Ovary (tissue), 9 donors: ENCODE data around the gene ARHGEF39. TPM values are rescaled to one million over a fixed set of nuclear protein-coding genes. Genes with fewer than 3 reads are reported as not detected.

Experiments
- DNase-seq, 5 donors: peaks; one replicate each; pipeline ENCODE4 v3.0.0-alpha.2; 2019 to 2020
- H3K27ac ChIP-seq, 2 donors: fragments of 200-600 bp; one replicate each; pipeline versions ENCODE4 v1.5.1 to v1.8.0; 2019 to 2022
- H3K27me3 ChIP-seq: fragments of 200-600 bp; one replicate; pipeline ENCODE4 v1.8.0; 2022
- H3K36me3 ChIP-seq: fragments of 200-600 bp; sonication (generic); one replicate; pipeline ENCODE4 v1.5.1; 2019
- H3K4me1 ChIP-seq: one replicate; pipeline ENCODE4 v1.8.1; 2013; ENCODE audit warnings: mild to moderate bottlenecking, moderate library complexity; ENCODE audit not compliant: insufficient read depth
- H3K4me3 ChIP-seq: fragments of 200-600 bp; sonication (generic); one replicate; pipeline ENCODE4 v1.5.1; 2017
- H3K9me3 ChIP-seq, 2 donors: fragments of 200-600 bp in 1 of 2; sonication (generic) in 1 of 2; one replicate each; pipeline versions ENCODE4 v1.5.1 to v1.8.1; 2013 to 2019; ENCODE audit warnings: mild to moderate bottlenecking in 1 of 2, moderate library complexity in 1 of 2
- EP300 ChIP-seq: sonication (generic); formaldehyde crosslinking; IDR thresholded peaks from one replicate; pipeline ENCODE4 v1.6.1; 2017; ENCODE audit warnings: antibody characterized with exemption
- POLR2A ChIP-seq: fragments of 450-650 bp; IDR thresholded peaks from one replicate; pipeline ENCODE4 v1.6.1; 2017; ENCODE audit warnings: antibody characterized with exemption, mild to moderate bottlenecking, moderate library complexity
- WGBS, 3 donors: extraction: QIAGEN DNeasy Blood & Tissue Kit in 1 of 3; methylation state at CpG; one replicate each; pipeline versions ENCODE4 v1.1.5 to v1.1.7; 2013 to 2017; 5-methylcytosine and 5-hydroxymethylcytosine counted together
- intact Hi-C, 4 donors: fragments of 100-400 bp; cut with DNase I; formaldehyde crosslinking; loops; one replicate each; pipeline versions ENCODE4 v1.11.0 to v1.15.1; 2022 to 2023
- microRNA-seq, 3 donors: library from miRNA; unstranded; fragments of <30 nt; microRNA quantifications; one replicate each; pipeline versions ENCODE4 to v1.2.0, GENCODE V29; 2019 to 2020
- polyA plus RNA-seq, 2 donors: library from polyadenylated mRNA; stranded (reverse); fragments of 200-250 nt in 1 of 2; fragments of 350-450 nt in 1 of 2; fragmentation: Illumina TruSeq in 1 of 2; extraction: RNeasy Lipid Tissue Mini Kit (QIAGEN cat#74804) in 1 of 2; gene quantifications; one replicate each; pipeline ENCODE4 v1.2.3, GENCODE V29; 2013 to 2014
- small RNA-seq: library from RNA; depleted of rRNA; stranded (forward); fragments of <200 nt; gene quantifications from one replicate; pipeline ENCODE3, GENCODE V24; 2016
- total RNA-seq, 7 donors: library from RNA; depleted of rRNA in 2 of 7; stranded (reverse); fragments of >200 nt in 2 of 7; fragmentation: NEBNext Ultra II Directional in 3 of 7; extraction: Animal tissue kit (Norgen Biotek cat#: 25700) in 3 of 7; gene quantifications; one replicate each; pipeline versions ENCODE4 v1.1.0 to v1.2.4, GENCODE V29; 2016 to 2023
- TF ChIP-seq, protein P1 (sequence below), 3 donors: fragments of 450-650 bp in 2 of 3; fragments of 200-600 bp in 1 of 3; IDR thresholded peaks; one replicate each; pipeline versions ENCODE4 v1.5.1 to v1.8.0; 2016 to 2022; ENCODE audit warnings: antibody characterized with exemption in 3 of 3, mild to moderate bottlenecking in 1 of 3
- donor health status: DM: no; HTN: no; CAD: no; lungs with moderate emphysema.
- donor health status: DM: no; HTN: no; CAD: no.
- donor health status: Bipolar disorder and iron deficiency.
- donor health status: DM: yes; HTN: yes; CAD: no.
- donor health status: DM: no; HTN: no; CAD: no.
- donor health status: DM: yes; HTN: yes; CAD: no.

Gene ARHGEF39
- total and polyA plus RNA-seq, 9 donors = 0.17 to 1.4 (median 0.52) TPM

DNA sequence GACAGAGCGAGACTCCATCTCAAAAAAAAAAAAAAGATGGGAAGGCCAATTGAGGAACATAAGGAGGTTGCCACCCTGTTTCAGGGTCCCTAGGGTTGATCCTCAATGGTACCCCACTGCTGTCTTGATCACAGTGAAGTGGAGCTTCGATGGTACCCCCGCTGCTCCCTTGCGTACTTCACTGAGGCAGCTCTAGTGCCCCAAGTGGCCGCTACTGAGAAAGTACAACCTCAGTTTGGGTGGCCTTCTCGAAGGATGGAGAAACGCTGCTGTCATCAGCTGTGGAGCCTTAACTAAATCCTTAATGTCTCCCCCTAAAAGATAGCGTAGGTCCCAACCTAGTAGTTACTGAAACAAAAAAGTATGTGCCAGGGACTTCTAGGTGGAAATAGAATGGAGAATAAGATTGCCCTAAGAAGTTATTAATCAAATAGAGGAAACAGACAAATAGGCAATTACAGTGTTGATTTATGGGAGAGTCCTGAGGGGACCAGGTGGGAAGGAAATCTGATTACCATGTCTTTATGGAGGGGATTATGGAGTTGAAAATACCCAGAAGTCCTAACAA, 53.7 kb downstream of the ARHGEF39 start:
- no peaks in the 10 kb centered on the region for H3K27me3 ChIP-seq
- TF ChIP-seq, protein P1, sequence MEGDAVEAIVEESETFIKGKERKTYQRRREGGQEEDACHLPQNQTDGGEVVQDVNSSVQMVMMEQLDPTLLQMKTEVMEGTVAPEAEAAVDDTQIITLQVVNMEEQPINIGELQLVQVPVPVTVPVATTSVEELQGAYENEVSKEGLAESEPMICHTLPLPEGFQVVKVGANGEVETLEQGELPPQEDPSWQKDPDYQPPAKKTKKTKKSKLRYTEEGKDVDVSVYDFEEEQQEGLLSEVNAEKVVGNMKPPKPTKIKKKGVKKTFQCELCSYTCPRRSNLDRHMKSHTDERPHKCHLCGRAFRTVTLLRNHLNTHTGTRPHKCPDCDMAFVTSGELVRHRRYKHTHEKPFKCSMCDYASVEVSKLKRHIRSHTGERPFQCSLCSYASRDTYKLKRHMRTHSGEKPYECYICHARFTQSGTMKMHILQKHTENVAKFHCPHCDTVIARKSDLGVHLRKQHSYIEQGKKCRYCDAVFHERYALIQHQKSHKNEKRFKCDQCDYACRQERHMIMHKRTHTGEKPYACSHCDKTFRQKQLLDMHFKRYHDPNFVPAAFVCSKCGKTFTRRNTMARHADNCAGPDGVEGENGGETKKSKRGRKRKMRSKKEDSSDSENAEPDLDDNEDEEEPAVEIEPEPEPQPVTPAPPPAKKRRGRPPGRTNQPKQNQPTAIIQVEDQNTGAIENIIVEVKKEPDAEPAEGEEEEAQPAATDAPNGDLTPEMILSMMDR (IDR thresholded peaks at IDR 0.05) = peak; percentile 23 to 31 (median 24)
- no peak for TF ChIP-seq POLR2A
- no peaks in the 10 kb centered on the region for H3K36me3 ChIP-seq
- no peak overlapping the region for H3K4me3 ChIP-seq
- peak in 1 of 5 donors; percentile 51 for DNase-seq
- H3K9me3 ChIP-seq = no peaks in the 10 kb centered on the region
- intact Hi-C loops = no loop called here
- no peak overlapping the region for H3K27ac ChIP-seq
- H3K4me1 ChIP-seq = peaks cover 1% of the 10 kb centered on the region
- WGBS, 3 donors = 14 to 20% (median 14%) methylated on average over 8 of the region's 8 CpGs

DNA sequence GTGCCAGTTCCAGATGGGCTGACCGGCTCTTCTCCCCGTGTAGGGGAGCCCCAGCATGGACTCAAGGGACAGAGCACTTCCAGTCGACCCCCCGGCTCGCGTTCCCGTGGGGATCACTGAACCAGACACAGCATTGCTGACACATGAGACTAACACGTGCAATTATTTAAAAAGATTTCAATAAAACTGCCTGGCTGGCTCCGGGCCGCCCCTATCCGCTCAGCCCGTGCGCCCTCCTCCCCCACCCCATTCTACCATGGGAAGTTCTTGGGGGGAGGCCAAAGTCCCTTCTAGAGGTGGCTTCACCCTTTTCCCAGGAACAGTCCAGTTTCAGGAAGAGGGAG, 55.2 kb downstream of the ARHGEF39 start:
- WGBS, 3 donors = 71 to 80% (median 72%) methylated on average over 13 of the region's 13 CpGs
- Histone ChIP-seq H3K4me3 (no peak overlapping the region), H3K4me1 (peaks cover 5% of the 10 kb centered on the region), H3K27me3 (no peaks in the 10 kb centered on the region), H3K27ac (no peak overlapping the region), H3K36me3 (no peaks in the 10 kb centered on the region), H3K9me3 (no peaks in the 10 kb centered on the region)
- no peak for DNase-seq
- intact Hi-C loops = loop anchor here in 1 of 4 donors (5.0 kb wide), 1 partner anchor 38 kb away; no protein-coding TSS in a partner anchor
- no peak for TF ChIP-seq POLR2A
- TF ChIP-seq, protein P1 (IDR thresholded peaks at IDR 0.05) = no peak
- no peak for TF ChIP-seq EP300

Small RNAs within 50 kb of the gene (microRNA-seq; reads per million reads assigned to microRNA genes)
- gene MIR6852 = 0 reads per million in 3 donors

Small RNAs within 50 kb of the gene (small RNA-seq; reads per million reads assigned to genes)
- gene RMRP (not detected), gene RN7SL22P (not detected)

Other genes starting within 250 kb of the ARHGEF39 start
- 10 to 100 TPM; 13.9 to 41.1 (median 31.7) TPM for gene RUSC2, start 175.1 kb downstream of the ARHGEF39 start, total RNA-seq
- gene RUSC2, start 175.1 kb downstream of the ARHGEF39 start, polyA plus RNA-seq = 10 to 100 TPM in 1 of 2 donors, 1 to 10 TPM in 1; 7.4 to 20.9 TPM
- gene TESK1, start 59.9 kb downstream of the ARHGEF39 start, total RNA-seq = 10 to 100 TPM; 13.2 to 51.1 (median 36.6) TPM
- gene TESK1, start 59.9 kb downstream of the ARHGEF39 start, polyA plus RNA-seq = 10 to 100 TPM; 20.5 to 29.6 TPM
- gene CD72, start 46.8 kb downstream of the ARHGEF39 start, total RNA-seq = 1 to 10 TPM in 5 of 7 donors, under 1 TPM in 2; 0.28 to 4.1 (median 1.2) TPM
- gene CD72, start 46.8 kb downstream of the ARHGEF39 start, polyA plus RNA-seq = 1 to 10 TPM in 1 of 2 donors, under 1 TPM in 1; 0.98 to 3.8 TPM
- under 1 TPM in 4 of 7 donors, not detected in 3; 0.20 to 0.72 (median 0.56) TPM for gene SIT1, start 14.3 kb downstream of the ARHGEF39 start, total RNA-seq
- under 1 TPM; 0.29 to 0.82 TPM for gene SIT1, start 14.3 kb downstream of the ARHGEF39 start, polyA plus RNA-seq
- gene RMRP, start 7.2 kb downstream of the ARHGEF39 start, total RNA-seq = over 10,000 TPM in 5 of 7 donors, 1,000 to 10,000 TPM in 2; 3,031 to 27,726 (median 15,130) TPM
- gene RMRP, start 7.2 kb downstream of the ARHGEF39 start, polyA plus RNA-seq = 100 to 1,000 TPM in 1 of 2 donors, not detected in 1; 126 TPM
- gene CCDC107, start 6.9 kb downstream of the ARHGEF39 start, total RNA-seq = 10 to 100 TPM; 14.6 to 29.8 (median 19.1) TPM
- 10 to 100 TPM; 15.0 to 17.8 TPM for gene CCDC107, start 6.9 kb downstream of the ARHGEF39 start, polyA plus RNA-seq
- gene CA9, start 8.7 kb upstream of the ARHGEF39 start, total RNA-seq = 10 to 100 TPM in 1 of 7 donors, 1 to 10 TPM in 4, under 1 TPM in 1, not detected in 1; 0.37 to 19.5 (median 1.4) TPM
- gene CA9, start 8.7 kb upstream of the ARHGEF39 start, polyA plus RNA-seq = under 1 TPM; 0.38 to 0.42 TPM
- 100 to 1,000 TPM; 179 to 853 (median 309) TPM for gene TPM2, start 24.7 kb upstream of the ARHGEF39 start, total RNA-seq
- gene TPM2, start 24.7 kb upstream of the ARHGEF39 start, polyA plus RNA-seq = 100 to 1,000 TPM; 526 to 716 TPM
- 100 to 1,000 TPM; 106 to 344 (median 271) TPM for gene TLN1, start 67.0 kb upstream of the ARHGEF39 start, total RNA-seq
- gene TLN1, start 67.0 kb upstream of the ARHGEF39 start, polyA plus RNA-seq = 100 to 1,000 TPM; 124 to 292 TPM
- gene CREB3, start 67.5 kb upstream of the ARHGEF39 start, total RNA-seq = 10 to 100 TPM; 31.2 to 41.5 (median 36.6) TPM
- gene CREB3, start 67.5 kb upstream of the ARHGEF39 start, polyA plus RNA-seq = 10 to 100 TPM; 32.3 to 39.8 TPM
- 10 to 100 TPM; 35.1 to 73.2 (median 44.5) TPM for gene GBA2, start 84.0 kb upstream of the ARHGEF39 start, total RNA-seq
- 10 to 100 TPM; 27.8 to 54.7 TPM for gene GBA2, start 84.0 kb upstream of the ARHGEF39 start, polyA plus RNA-seq
- gene RGP1, start 84.1 kb upstream of the ARHGEF39 start, total RNA-seq = 10 to 100 TPM in 6 of 7 donors, 1 to 10 TPM in 1; 9.4 to 32.3 (median 26.6) TPM
- gene RGP1, start 84.1 kb upstream of the ARHGEF39 start, polyA plus RNA-seq = 10 to 100 TPM; 13.4 to 17.0 TPM
- gene MSMP, start 89.1 kb upstream of the ARHGEF39 start, total RNA-seq = 1 to 10 TPM in 1 of 7 donors, under 1 TPM in 1, not detected in 5; 0.40 to 4.4 TPM
- gene MSMP, start 89.1 kb upstream of the ARHGEF39 start, polyA plus RNA-seq = under 1 TPM in 1 of 2 donors, not detected in 1; 0.41 TPM
- 10 to 100 TPM in 5 of 7 donors, 1 to 10 TPM in 2; 5.5 to 30.1 (median 18.0) TPM for gene NPR2, start 126.4 kb upstream of the ARHGEF39 start, total RNA-seq
- gene NPR2, start 126.4 kb upstream of the ARHGEF39 start, polyA plus RNA-seq = 10 to 100 TPM; 15.4 to 54.4 TPM
- gene SPAG8, start 147.1 kb upstream of the ARHGEF39 start, total RNA-seq = 10 to 100 TPM in 1 of 7 donors, 1 to 10 TPM in 6; 2.1 to 28.1 (median 5.0) TPM
- gene SPAG8, start 147.1 kb upstream of the ARHGEF39 start, polyA plus RNA-seq = 1 to 10 TPM; 2.1 to 3.0 TPM
- gene HINT2, start 149.8 kb upstream of the ARHGEF39 start, total RNA-seq = 10 to 100 TPM; 14.9 to 38.0 (median 24.9) TPM
- gene HINT2, start 149.8 kb upstream of the ARHGEF39 start, polyA plus RNA-seq = 10 to 100 TPM; 26.1 to 36.0 TPM
- not detected for gene FAM221B, start 163.5 kb upstream of the ARHGEF39 start, total RNA-seq
- not detected for gene FAM221B, start 163.5 kb upstream of the ARHGEF39 start, polyA plus RNA-seq
- gene TMEM8B, start 164.0 kb upstream of the ARHGEF39 start, total RNA-seq = 10 to 100 TPM; 11.2 to 42.8 (median 37.0) TPM
- 10 to 100 TPM; 17.2 to 20.6 TPM for gene TMEM8B, start 164.0 kb upstream of the ARHGEF39 start, polyA plus RNA-seq
- not detected for gene OR13J1, start 205.2 kb upstream of the ARHGEF39 start, total RNA-seq
- not detected for gene OR13J1, start 205.2 kb upstream of the ARHGEF39 start, polyA plus RNA-seq
- gene HRCT1, start 241.0 kb upstream of the ARHGEF39 start, total RNA-seq = 1 to 10 TPM in 5 of 7 donors, under 1 TPM in 1, not detected in 1; 0.48 to 8.1 (median 3.4) TPM
- gene HRCT1, start 241.0 kb upstream of the ARHGEF39 start, polyA plus RNA-seq = 1 to 10 TPM in 1 of 2 donors, under 1 TPM in 1; 0.90 to 1.1 TPM
- gene SPAAR, start 244.3 kb upstream of the ARHGEF39 start, total RNA-seq = 1 to 10 TPM in 5 of 7 donors, under 1 TPM in 2; 0.33 to 5.4 (median 2.0) TPM
- gene SPAAR, start 244.3 kb upstream of the ARHGEF39 start, polyA plus RNA-seq = 1 to 10 TPM; 1.4 to 2.3 TPM